Mammary epithelial cell (primary cell): Measurements from ENCODE around the gene DAB2IP.

ENCODE experiments used
- EZH2 ChIP-seq: IDR thresholded peaks from 2 replicates; pipeline ENCODE4 v1.6.1; 2012; ENCODE audit warnings: low read length, inconsistent platforms, borderline replicate concordance
- TF ChIP-seq, protein P1 (sequence below), 2 donors: IDR thresholded peaks in 1 of 2; conservative IDR thresholded peaks in 1 of 2; 2 replicates each; pipeline ENCODE4 v1.5.1; 2011 to 2012; ENCODE audit warnings: inconsistent platforms in 2 of 2, low read length in 2 of 2, mild to moderate bottlenecking in 2 of 2, control low read depth in 1 of 2, low read depth in 1 of 2; ENCODE audit not compliant: insufficient read depth in 1 of 2; ENCODE audit errors: extremely low read depth in 1 of 2

DNA sequence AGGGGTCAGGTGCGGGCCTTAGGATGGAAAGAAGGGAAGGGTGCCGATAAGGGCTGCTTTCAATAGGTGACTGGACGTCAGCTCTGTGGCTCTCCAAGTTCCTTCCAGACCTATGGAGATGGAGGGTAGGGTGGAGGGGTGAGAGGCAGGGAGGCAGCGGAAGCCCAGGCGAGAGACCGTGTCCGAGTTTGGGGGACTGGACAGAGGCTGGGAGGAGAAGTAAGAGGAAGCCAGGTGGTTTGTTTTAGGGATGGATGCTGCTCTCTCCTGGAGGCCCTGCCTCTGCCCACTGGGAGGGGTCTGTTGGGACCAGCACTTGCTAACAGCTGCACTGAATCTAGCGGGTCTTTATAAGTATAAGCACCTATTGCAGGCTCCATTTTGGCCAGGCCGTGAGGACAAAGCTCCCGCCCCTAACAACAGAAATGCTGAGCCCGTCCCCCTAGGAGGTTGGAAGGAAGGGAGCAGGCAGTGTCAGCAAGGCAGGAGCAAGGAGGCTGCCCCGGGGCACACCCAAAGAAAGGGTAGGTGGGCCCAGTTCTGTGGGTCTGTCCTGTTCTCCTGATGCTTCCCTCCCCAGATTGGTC lies 167.5 kb downstream of the DAB2IP start:
- TF ChIP-seq, protein P1, sequence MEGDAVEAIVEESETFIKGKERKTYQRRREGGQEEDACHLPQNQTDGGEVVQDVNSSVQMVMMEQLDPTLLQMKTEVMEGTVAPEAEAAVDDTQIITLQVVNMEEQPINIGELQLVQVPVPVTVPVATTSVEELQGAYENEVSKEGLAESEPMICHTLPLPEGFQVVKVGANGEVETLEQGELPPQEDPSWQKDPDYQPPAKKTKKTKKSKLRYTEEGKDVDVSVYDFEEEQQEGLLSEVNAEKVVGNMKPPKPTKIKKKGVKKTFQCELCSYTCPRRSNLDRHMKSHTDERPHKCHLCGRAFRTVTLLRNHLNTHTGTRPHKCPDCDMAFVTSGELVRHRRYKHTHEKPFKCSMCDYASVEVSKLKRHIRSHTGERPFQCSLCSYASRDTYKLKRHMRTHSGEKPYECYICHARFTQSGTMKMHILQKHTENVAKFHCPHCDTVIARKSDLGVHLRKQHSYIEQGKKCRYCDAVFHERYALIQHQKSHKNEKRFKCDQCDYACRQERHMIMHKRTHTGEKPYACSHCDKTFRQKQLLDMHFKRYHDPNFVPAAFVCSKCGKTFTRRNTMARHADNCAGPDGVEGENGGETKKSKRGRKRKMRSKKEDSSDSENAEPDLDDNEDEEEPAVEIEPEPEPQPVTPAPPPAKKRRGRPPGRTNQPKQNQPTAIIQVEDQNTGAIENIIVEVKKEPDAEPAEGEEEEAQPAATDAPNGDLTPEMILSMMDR (conservative IDR thresholded peaks at IDR 0.05 in 1 of 2, IDR thresholded peaks at IDR 0.05 in 1 of 2; ENCODE audit: extremely low read depth in 1 of 2, insufficient read depth in 1 of 2, low read depth in 1 of 2, low read length in 2 of 2) = no peak
- TF ChIP-seq EZH2 = no peak
